SJCRH30 (cell line): ENCODE results near the gene RASL12. TPM values are rescaled to one million over a fixed set of nuclear protein-coding genes. Genes with fewer than 3 reads are reported as not detected.
"Not testable (repeated sequence)": the region's sequence is repeated elsewhere in the genome, so short reads cannot be mapped to it uniquely, and the experiment has no call there.

Experiments
- DNase-seq, 2 experiments: peaks; one replicate each; pipeline ENCODE4 v3.0.0-alpha.2; 2015 to 2020
- H3K27ac ChIP-seq: fragments of 250-450 bp; sonication (Bioruptor Pico); 2 replicates; pipeline ENCODE4 v1.5.1; 2020; ENCODE audit warnings: mild to moderate bottlenecking, moderate library complexity
- H3K27me3 ChIP-seq: fragments of 250-450 bp; sonication (Bioruptor Pico); 2 replicates; pipeline ENCODE4 v1.5.1; 2020; ENCODE audit warnings: mild to moderate bottlenecking, moderate library complexity
- H3K36me3 ChIP-seq: fragments of 250-450 bp; sonication (Bioruptor Pico); 2 replicates; pipeline ENCODE4 v1.5.1; 2020; ENCODE audit warnings: mild to moderate bottlenecking, moderate library complexity
- H3K4me1 ChIP-seq: fragments of 250-450 bp; sonication (Bioruptor Pico); 2 replicates; pipeline ENCODE4 v1.5.1; 2020; ENCODE audit warnings: mild to moderate bottlenecking, moderate library complexity
- H3K4me3 ChIP-seq: fragments of 250-450 bp; sonication (Bioruptor Pico); 2 replicates; pipeline ENCODE4 v1.5.1; 2020; ENCODE audit warnings: mild to moderate bottlenecking, moderate library complexity
- H3K9me3 ChIP-seq: fragments of 250-450 bp; sonication (Bioruptor Pico); replicated peaks from 2 replicates; pipeline ENCODE4 v1.5.1; 2020; ENCODE audit warnings: mild to moderate bottlenecking, moderate library complexity
- total RNA-seq: library from RNA; depleted of rRNA; stranded (reverse); fragments of >200 nt; shearing (Covaris generic); gene quantifications from 2 replicates; pipeline ENCODE4 v1.2.3, GENCODE V29; 2014; rRNA removed

RASL12 gene
- total RNA-seq, 1 experiment from 2014 or later: not detected

DNA sequence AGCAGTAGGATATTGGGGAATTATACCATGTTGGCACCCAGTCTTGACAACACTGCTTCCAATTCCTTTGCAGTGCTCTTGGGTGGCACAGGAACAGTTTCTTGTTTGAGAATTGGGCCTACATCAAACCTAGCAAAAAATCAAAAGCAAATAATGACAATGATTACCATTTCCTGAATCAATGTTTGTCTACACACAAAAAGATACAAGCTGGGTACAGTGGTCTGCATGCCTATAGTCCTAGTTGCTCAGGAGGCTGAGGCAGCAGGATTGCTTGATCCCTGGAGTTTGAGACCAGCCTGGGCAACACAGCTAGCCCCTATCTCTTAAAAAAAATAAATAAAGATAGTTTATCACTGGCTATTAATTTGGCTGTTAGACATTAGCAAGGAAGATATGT, 46.3 kb downstream of the RASL12 start:
- Histone ChIP-seq H3K9me3 (no peaks in the 10 kb centered on the region), H3K4me1 (no peaks in the 10 kb centered on the region), H3K27ac (no peak overlapping the region), H3K27me3 (no peaks in the 10 kb centered on the region), H3K4me3 (no peak overlapping the region), H3K36me3 (peaks cover 21% of the 10 kb centered on the region)
- no peak for DNase-seq

DNA sequence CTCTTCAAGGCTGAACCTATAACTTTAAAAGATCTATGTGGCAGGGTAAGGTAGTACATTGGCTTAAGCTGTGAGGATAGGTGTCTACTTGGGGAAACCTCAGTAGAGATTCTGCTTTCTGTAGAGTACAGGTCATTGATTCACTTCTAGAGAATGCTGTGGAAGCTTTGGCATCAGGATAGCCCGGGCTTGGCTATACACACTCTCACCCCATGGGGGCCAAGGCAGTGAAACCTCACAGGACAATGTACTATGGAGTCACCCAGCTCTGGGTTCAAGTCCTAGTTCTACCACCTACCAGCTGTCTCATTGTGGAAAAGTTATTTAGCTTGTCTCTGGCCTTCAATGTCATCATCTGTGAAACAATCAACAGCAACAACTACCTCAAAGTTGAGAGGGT, 47.4 kb downstream of the RASL12 start:
- no peaks in the 10 kb centered on the region for H3K4me1 ChIP-seq
- H3K27me3 ChIP-seq: no peaks in the 10 kb centered on the region
- H3K9me3 ChIP-seq: no peaks in the 10 kb centered on the region
- no peak overlapping the region for H3K27ac ChIP-seq
- peaks cover 25% of the 10 kb centered on the region for H3K36me3 ChIP-seq
- H3K4me3 ChIP-seq: no peak overlapping the region
- no peak for DNase-seq

- DNase-seq: not testable (repeated sequence)
- H3K36me3 ChIP-seq: peaks cover 38% of the 10 kb centered on the region
These were observed 56.6 kb downstream of the RASL12 start for GRCh38 chr15:65011198-65011597.

GRCh38 chr15:65008983-65009382, 58.8 kb downstream of the RASL12 start:
- DNase-seq: no peak
- peaks cover 3% of the 10 kb centered on the region; the same call in 1 of the 2 replicates for H3K9me3 ChIP-seq
- H3K27me3 ChIP-seq: no peaks in the 10 kb centered on the region
- no peak overlapping the region for H3K27ac ChIP-seq
- peaks cover 23% of the 10 kb centered on the region for H3K36me3 ChIP-seq
- no peak overlapping the region for H3K4me3 ChIP-seq
- H3K4me1 ChIP-seq: no peaks in the 10 kb centered on the region

More at GRCh38 chr15:65011198-65011597, 56.6 kb downstream of the RASL12 start:
- not testable (repeated sequence) for H3K4me3 ChIP-seq, H3K27me3 ChIP-seq, H3K4me1 ChIP-seq, H3K9me3 ChIP-seq, H3K27ac ChIP-seq

DNA sequence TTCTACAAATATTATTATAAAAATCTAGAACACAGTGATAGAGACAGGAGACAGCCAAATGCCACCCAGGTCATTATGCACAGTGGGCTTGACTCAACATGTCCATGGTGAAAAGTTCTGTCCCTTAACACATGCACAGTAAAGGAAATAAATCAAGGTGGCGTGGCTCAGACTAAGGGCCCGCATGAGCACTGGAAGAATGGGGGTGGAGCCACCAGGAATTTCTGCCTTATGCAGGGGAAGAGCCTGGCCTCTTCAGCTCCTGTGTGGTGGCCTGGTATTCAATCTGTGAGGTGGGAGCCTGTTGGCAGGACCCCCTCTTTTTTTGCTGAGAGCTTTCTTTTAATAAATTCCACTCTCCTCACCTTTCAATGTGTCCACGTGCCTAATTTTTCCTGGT, 60.9 kb downstream of the RASL12 start:
- Histone ChIP-seq H3K9me3 (no peaks in the 10 kb centered on the region; the same call in 1 of the 2 replicates), H3K27me3 (no peaks in the 10 kb centered on the region), H3K36me3 (peaks cover 19% of the 10 kb centered on the region), H3K27ac (no peak overlapping the region), H3K4me3 (no peak overlapping the region), H3K4me1 (no peaks in the 10 kb centered on the region)
- no peak for DNase-seq

DNA sequence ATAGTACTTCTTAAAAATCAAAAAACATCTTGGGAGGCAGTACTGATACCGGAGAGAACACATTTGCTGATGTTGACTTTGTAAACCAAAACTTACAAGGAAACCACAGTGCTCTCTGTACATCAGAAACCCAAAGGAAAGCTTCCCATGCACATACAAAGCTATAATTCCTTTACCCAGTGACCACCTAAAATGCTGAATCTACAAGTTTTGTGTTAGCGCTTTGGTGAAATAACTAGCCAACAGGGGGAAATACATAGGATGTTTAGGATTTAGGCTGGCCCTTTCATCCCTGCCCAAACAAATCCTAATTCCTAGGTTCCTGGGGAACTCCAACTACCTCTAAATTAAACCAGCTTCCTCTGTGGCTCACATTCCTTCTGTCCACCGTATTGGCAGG, 62.8 kb downstream of the RASL12 start:
- Histone ChIP-seq H3K4me1 (no peaks in the 10 kb centered on the region), H3K9me3 (no peaks in the 10 kb centered on the region; the same call in 1 of the 2 replicates), H3K4me3 (no peak overlapping the region), H3K27me3 (no peaks in the 10 kb centered on the region), H3K36me3 (peaks cover 16% of the 10 kb centered on the region), H3K27ac (no peak overlapping the region)
- no peak for DNase-seq

Other genes starting within 250 kb of the RASL12 start
- 21.6 and 22.3 TPM in 2 replicates for gene PIF1, start 242.3 kb downstream of the RASL12 start, total RNA-seq
- gene PLEKHO2, start 226.1 kb downstream of the RASL12 start, total RNA-seq: 26.7 and 28.5 TPM in 2 replicates
- gene ANKDD1A, start 156.1 kb downstream of the RASL12 start, total RNA-seq: 5.0 and 5.6 TPM in 2 replicates
- gene SPG21, start 78.1 kb downstream of the RASL12 start, total RNA-seq: 79.9 and 88.6 TPM in 2 replicates
- 16.6 and 21.9 TPM in 2 replicates for gene MTFMT, start 38.4 kb downstream of the RASL12 start, total RNA-seq
- 0.36 TPM in 1 of 2 replicates, not detected in the other for gene SLC51B, start 22.6 kb downstream of the RASL12 start, total RNA-seq
- 0.08 and 0.15 TPM in 2 replicates for gene KBTBD13, start 8.8 kb upstream of the RASL12 start, total RNA-seq
- gene UBAP1L, start 47.2 kb upstream of the RASL12 start, total RNA-seq: 0.59 and 0.73 TPM in 2 replicates
- gene PDCD7, start 65.8 kb upstream of the RASL12 start, total RNA-seq: 22.8 and 25.4 TPM in 2 replicates
- gene CLPX, start 117.4 kb upstream of the RASL12 start, total RNA-seq: 43.3 and 44.2 TPM in 2 replicates
- gene CILP, start 143.5 kb upstream of the RASL12 start, total RNA-seq: 0.05 TPM in 1 of 2 replicates, not detected in the other
- 12.9 TPM in 2 replicates for gene PARP16, start 218.9 kb upstream of the RASL12 start, total RNA-seq
- gene RNU5A-1, start 228.1 kb upstream of the RASL12 start, total RNA-seq: not detected in 2 replicates
- not detected in 2 replicates for gene RNU5B-1, start 236.7 kb upstream of the RASL12 start, total RNA-seq